Measurements from ENCODE around the gene PTPRD. TPM values are rescaled to one million over a fixed set of nuclear protein-coding genes. Genes with fewer than 3 reads are reported as not detected.

Gene PTPRD
- total RNA-seq, 1 donor from 2014 or later = 15.6 TPM

GRCh38 chr9:8531826-8532415 lies 2080.9 kb downstream of the PTPRD start:
- TF ChIP-seq, protein P1, sequence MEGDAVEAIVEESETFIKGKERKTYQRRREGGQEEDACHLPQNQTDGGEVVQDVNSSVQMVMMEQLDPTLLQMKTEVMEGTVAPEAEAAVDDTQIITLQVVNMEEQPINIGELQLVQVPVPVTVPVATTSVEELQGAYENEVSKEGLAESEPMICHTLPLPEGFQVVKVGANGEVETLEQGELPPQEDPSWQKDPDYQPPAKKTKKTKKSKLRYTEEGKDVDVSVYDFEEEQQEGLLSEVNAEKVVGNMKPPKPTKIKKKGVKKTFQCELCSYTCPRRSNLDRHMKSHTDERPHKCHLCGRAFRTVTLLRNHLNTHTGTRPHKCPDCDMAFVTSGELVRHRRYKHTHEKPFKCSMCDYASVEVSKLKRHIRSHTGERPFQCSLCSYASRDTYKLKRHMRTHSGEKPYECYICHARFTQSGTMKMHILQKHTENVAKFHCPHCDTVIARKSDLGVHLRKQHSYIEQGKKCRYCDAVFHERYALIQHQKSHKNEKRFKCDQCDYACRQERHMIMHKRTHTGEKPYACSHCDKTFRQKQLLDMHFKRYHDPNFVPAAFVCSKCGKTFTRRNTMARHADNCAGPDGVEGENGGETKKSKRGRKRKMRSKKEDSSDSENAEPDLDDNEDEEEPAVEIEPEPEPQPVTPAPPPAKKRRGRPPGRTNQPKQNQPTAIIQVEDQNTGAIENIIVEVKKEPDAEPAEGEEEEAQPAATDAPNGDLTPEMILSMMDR (IDR thresholded peaks at IDR 0.05; ENCODE audit: borderline replicate concordance) = no peak
- Histone ChIP-seq H3K4me1 (no peaks in the 10 kb centered on the region), H3K27me3 (ENCODE audit: low read depth) (no peaks in the 10 kb centered on the region), H3K27ac (replicated peaks) (no peak overlapping the region), H3K9me3 (replicated peaks) (no peaks in the 10 kb centered on the region), H3K36me3 (no peaks in the 10 kb centered on the region), H3K4me3 (no peak overlapping the region)
- intact Hi-C loops (cut with micrococcal nuclease) = no loop called here
- no peak for DNase-seq

DNA sequence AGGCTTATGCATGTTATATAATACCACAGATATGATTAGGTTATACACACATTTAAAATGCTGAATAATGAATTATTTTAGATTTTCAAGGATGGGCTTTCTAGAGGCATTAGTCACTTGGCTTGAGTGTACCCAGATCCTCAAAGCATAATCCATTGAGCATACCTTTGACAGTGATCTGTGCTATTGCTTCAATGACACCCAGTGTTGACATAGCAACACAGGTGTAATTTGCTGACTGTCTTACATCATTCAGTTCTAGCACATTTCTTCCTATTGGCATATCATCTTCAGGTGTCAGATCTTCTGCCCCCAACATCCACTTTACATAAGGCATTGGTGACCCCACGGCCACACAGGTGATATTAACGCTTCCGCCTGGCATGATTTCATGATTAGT lies 2091.7 kb downstream of the PTPRD start:
- H3K4me3 ChIP-seq = no peak overlapping the region
- intact Hi-C loops (cut with micrococcal nuclease) = no loop called here
- no peaks in the 10 kb centered on the region for H3K4me1 ChIP-seq
- no peaks in the 10 kb centered on the region for H3K27me3 ChIP-seq (ENCODE audit: low read depth)
- no peak overlapping the region for H3K27ac ChIP-seq (replicated peaks)
- H3K36me3 ChIP-seq = no peaks in the 10 kb centered on the region
- no peak for DNase-seq
- H3K9me3 ChIP-seq (replicated peaks) = no peaks in the 10 kb centered on the region
- TF ChIP-seq, protein P1 (IDR thresholded peaks at IDR 0.05; ENCODE audit: borderline replicate concordance) = no peak

- TF ChIP-seq, protein P1 (IDR thresholded peaks at IDR 0.05; ENCODE audit: borderline replicate concordance) = no peak
- intact Hi-C loops (cut with micrococcal nuclease) = no loop called here
- no peak overlapping the region for H3K27ac ChIP-seq (replicated peaks)
- no peak for DNase-seq
- H3K4me1 ChIP-seq = no peaks in the 10 kb centered on the region
- H3K4me3 ChIP-seq = no peak overlapping the region
- no peaks in the 10 kb centered on the region for H3K9me3 ChIP-seq (replicated peaks)
- H3K27me3 ChIP-seq (ENCODE audit: low read depth) = no peaks in the 10 kb centered on the region
- H3K36me3 ChIP-seq = no peaks in the 10 kb centered on the region
Observed at GRCh38 chr9:8515748-8516147, 2097.1 kb downstream of the PTPRD start.

- Histone ChIP-seq H3K27me3 (ENCODE audit: low read depth) (no peaks in the 10 kb centered on the region), H3K4me1 (no peaks in the 10 kb centered on the region), H3K36me3 (no peaks in the 10 kb centered on the region), H3K9me3 (replicated peaks) (no peaks in the 10 kb centered on the region), H3K27ac (replicated peaks) (no peak overlapping the region), H3K4me3 (no peak overlapping the region)
- TF ChIP-seq, protein P1 (IDR thresholded peaks at IDR 0.05; ENCODE audit: borderline replicate concordance) = no peak
- intact Hi-C loops (cut with micrococcal nuclease) = no loop called here
- no peak for DNase-seq
Observed at GRCh38 chr9:8514760-8515159, 2098.0 kb downstream of the PTPRD start.

DNA sequence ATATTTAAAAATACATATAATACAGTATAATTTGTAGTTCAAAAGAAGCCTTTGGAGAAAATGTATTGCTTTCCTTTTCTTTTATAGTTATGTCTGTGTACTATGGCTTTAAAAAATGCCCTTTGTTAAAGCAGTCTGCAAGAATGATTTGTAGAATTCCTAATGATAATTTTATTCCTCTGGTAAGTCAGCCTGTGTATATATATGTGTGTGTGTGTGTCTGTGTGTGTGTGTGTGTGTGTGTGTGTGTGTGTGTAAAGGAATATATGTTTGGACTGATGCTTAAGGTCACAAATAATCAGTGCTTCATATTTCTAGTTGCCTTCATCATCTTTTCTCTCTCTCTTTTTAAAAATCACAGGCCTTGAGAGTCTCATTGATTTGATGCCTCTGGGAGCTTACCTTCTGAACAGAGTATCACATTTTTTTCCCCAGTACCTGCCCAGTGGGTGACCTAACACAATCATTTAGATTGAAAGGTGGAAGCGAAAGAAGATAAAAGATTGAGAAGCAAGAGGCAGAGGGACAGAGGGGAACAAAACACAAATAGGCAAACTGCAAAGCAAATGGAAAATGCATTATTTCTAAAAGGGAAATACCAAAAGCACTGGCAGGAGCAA lies 2104.0 kb downstream of the PTPRD start:
- TF ChIP-seq, protein P1 (IDR thresholded peaks at IDR 0.05; ENCODE audit: borderline replicate concordance) = no peak
- no peaks in the 10 kb centered on the region for H3K27me3 ChIP-seq (ENCODE audit: low read depth)
- intact Hi-C loops (cut with micrococcal nuclease) = no loop called here
- no peak overlapping the region for H3K4me3 ChIP-seq
- no peak overlapping the region for H3K27ac ChIP-seq (replicated peaks)
- H3K4me1 ChIP-seq = no peaks in the 10 kb centered on the region
- H3K36me3 ChIP-seq = no peaks in the 10 kb centered on the region
- DNase-seq = no peak
- no peaks in the 10 kb centered on the region for H3K9me3 ChIP-seq (replicated peaks)
